ENCODE results near the gene COPE. TPM values are rescaled to one million over a fixed set of nuclear protein-coding genes. Genes with fewer than 3 reads are reported as not detected.

Gene COPE
- total RNA-seq, 1 experiment from 2014 or later: 207 TPM

- ChIA-PET POLR2A (no interaction called here), CTCF (no interaction called here)
- no peaks in the 10 kb centered on the region for H3K9me3 ChIP-seq
- H3K27me3 ChIP-seq (replicated peaks; ENCODE audit: control insufficient read depth, insufficient read depth, low read length): no peaks in the 10 kb centered on the region
- no peak overlapping the region for H3K4me3 ChIP-seq (ENCODE audit: low read depth, low read length)
- DNase-seq: no peak
- H3K27ac Mint-ChIP-seq (ENCODE audit: unreplicated experiment): no peak overlapping the region
- no peak for TF ChIP-seq CTCF (IDR thresholded peaks at IDR 0.05; ENCODE audit: insufficient read depth in 1 of 2, low read depth in 1 of 2, low read length in 1 of 2, severe bottlenecking in 1 of 2, unreplicated experiment in 1 of 2)
- no peaks in the 10 kb centered on the region for H3K27me3 Mint-ChIP-seq (ENCODE audit: insufficient read depth, unreplicated experiment)
- no peaks in the 10 kb centered on the region for H3K4me1 Mint-ChIP-seq (ENCODE audit: low read depth, unreplicated experiment)
- H3K9me3 Mint-ChIP-seq (ENCODE audit: unreplicated experiment): no peaks in the 10 kb centered on the region
- intact Hi-C loops (cut with micrococcal nuclease; ENCODE audit: unreplicated experiment): no loop called here
- peaks cover 2% of the 10 kb centered on the region for H3K36me3 ChIP-seq (ENCODE audit: control insufficient read depth, insufficient read depth, low read length)
- H3K4me1 ChIP-seq: no peaks in the 10 kb centered on the region
- peaks cover 69% of the 10 kb centered on the region for H3K36me3 Mint-ChIP-seq (ENCODE audit: insufficient read depth, unreplicated experiment)
- no TSS peak for BruUV-seq (replicated peaks)
- H3K4me3 Mint-ChIP-seq (ENCODE audit: unreplicated experiment): no peak overlapping the region
Observed at GRCh38 chr19:18850471-18851375, 68.5 kb downstream of the COPE start.

DNA sequence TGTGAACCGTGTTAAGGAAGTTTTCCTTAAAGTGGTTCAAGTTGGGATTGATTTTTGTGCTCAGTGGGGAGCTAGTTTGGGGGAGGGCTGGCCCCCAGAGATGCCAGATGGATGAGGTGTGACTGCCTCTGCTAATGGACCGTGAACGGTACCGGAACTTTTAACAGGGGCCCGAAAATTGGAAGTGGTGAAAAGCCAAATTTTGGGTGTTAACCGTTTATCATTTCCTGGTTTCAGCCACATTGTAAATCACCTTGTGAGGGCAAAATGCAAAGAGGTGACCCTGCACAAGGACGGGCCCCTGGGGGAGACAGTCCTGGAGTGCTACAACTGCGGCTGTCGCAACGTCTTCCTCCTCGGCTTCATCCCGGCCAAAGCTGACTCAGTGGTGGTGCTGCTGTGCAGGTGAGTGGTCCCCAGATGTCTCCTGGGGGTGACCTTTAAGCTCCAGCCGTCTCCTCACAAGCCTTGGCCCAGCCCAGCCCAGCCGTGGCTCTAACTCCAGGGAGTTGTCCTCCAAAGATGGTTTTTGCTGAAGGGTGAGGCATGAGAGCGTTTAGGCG, 69.3 kb downstream of the COPE start:
- Mint-ChIP-seq H3K36me3 (ENCODE audit: insufficient read depth, unreplicated experiment) (peaks cover 63% of the 10 kb centered on the region), H3K4me3 (ENCODE audit: unreplicated experiment) (no peak overlapping the region), H3K4me1 (ENCODE audit: low read depth, unreplicated experiment) (no peaks in the 10 kb centered on the region), H3K9me3 (ENCODE audit: unreplicated experiment) (no peaks in the 10 kb centered on the region), H3K27ac (ENCODE audit: unreplicated experiment) (no peak overlapping the region), H3K27me3 (ENCODE audit: insufficient read depth, unreplicated experiment) (no peaks in the 10 kb centered on the region)
- Histone ChIP-seq H3K9me3 (no peaks in the 10 kb centered on the region), H3K4me3 (ENCODE audit: low read depth, low read length) (no peak overlapping the region), H3K4me1 (no peaks in the 10 kb centered on the region), H3K27me3 (replicated peaks; ENCODE audit: control insufficient read depth, insufficient read depth, low read length) (no peaks in the 10 kb centered on the region), H3K36me3 (ENCODE audit: control insufficient read depth, insufficient read depth, low read length) (peaks cover 2% of the 10 kb centered on the region)
- intact Hi-C loops (cut with micrococcal nuclease; ENCODE audit: unreplicated experiment): loop anchor here (5.0 kb wide), 1 partner anchor 263 kb away; the partner anchor contains the start of gene REX1BD
- TF ChIP-seq CTCF (IDR thresholded peaks at IDR 0.05; ENCODE audit: insufficient read depth in 1 of 2, low read depth in 1 of 2, low read length in 1 of 2, severe bottlenecking in 1 of 2, unreplicated experiment in 1 of 2): no peak
- DNase-seq: no peak
- CTCF ChIA-PET: interaction anchor here (0.6 kb wide), 1 partner anchor 61 kb away, joined by 3 read pairs; no protein-coding TSS in a partner anchor
- POLR2A ChIA-PET: no interaction called here
- no TSS peak for BruUV-seq (replicated peaks)

Other genes starting within 250 kb of the COPE start
- gene CRTC1, start 235.7 kb downstream of the COPE start, total RNA-seq (2022): 12.0 and 13.8 TPM in 2 replicates
- gene COMP, start 128.1 kb downstream of the COPE start, total RNA-seq (2022): 0.14 and 0.16 TPM in 2 replicates
- gene UPF1, start 87.4 kb downstream of the COPE start, total RNA-seq (2022): 93.8 and 96.6 TPM in 2 replicates
- gene CERS1, start 23.2 kb downstream of the COPE start, total RNA-seq (2022): 19.0 and 20.3 TPM in 2 replicates
- gene DDX49, start 328 bp upstream of the COPE start, total RNA-seq (2022): 46.8 and 48.7 TPM in 2 replicates
- gene HOMER3, start 21.8 kb upstream of the COPE start, total RNA-seq (2022): 18.0 and 19.0 TPM in 2 replicates
- 74.1 and 75.6 TPM in 2 replicates for gene SUGP2, start 114.1 kb upstream of the COPE start, total RNA-seq (2022)
- 40.1 and 44.6 TPM in 2 replicates for gene ARMC6, start 114.2 kb upstream of the COPE start, total RNA-seq (2022)
- gene SLC25A42, start 144.6 kb upstream of the COPE start, total RNA-seq (2022): 4.5 and 5.4 TPM in 2 replicates
- gene TMEM161A, start 219.1 kb upstream of the COPE start, total RNA-seq (2022): 36.9 and 38.3 TPM in 2 replicates

Measured in Caco-2 (cell line).